ENCODE measurements around the gene DYNLT1. TPM values are rescaled to one million over a fixed set of nuclear protein-coding genes. Genes with fewer than 3 reads are reported as not detected.

DYNLT1 gene
- total RNA-seq, 4 donors from 2014 or later, result 90.7 to 147 (median 102) TPM

- H3K27me3 ChIP-seq, result no peaks in the 10 kb centered on the region
- intact Hi-C loops (cut with DNase I), result loop anchor here (10.0 kb wide), 1 partner anchor 472 kb away; no protein-coding TSS in a partner anchor
- TF ChIP-seq POLR2AphosphoS5 (IDR thresholded peaks at IDR 0.05) (no peak), EP300 (IDR thresholded peaks at IDR 0.05) (no peak), CTCF (IDR thresholded peaks at IDR 0.05) (no peak), POLR2A (IDR thresholded peaks at IDR 0.05; ENCODE audit: low read depth) (no peak)
- H3K4me1 ChIP-seq, result peaks cover 0 to 29% (median 19%) of the 10 kb centered on the region in 4 donors
- WGBS, result 71% methylated on average over 4 of the region's 4 CpGs
- DNase-seq (ENCODE audit: extremely low spot score), result no peak
- no peak overlapping the region for H3K4me3 ChIP-seq
- peaks cover 0 to 4% (median 0%) of the 10 kb centered on the region in 4 donors for H3K36me3 ChIP-seq
- H3K27ac ChIP-seq (replicated peaks in 1 of 4), result peak overlapping the region in 1 of 4 donors; percentile 18
- no peaks in the 10 kb centered on the region for H3K9me3 ChIP-seq
Measured at GRCh38 chr6:158686311-158686710, 41.8 kb upstream of the DYNLT1 start.

- Histone ChIP-seq H3K27ac (replicated peaks in 1 of 4) (peak overlapping the region; percentile 15 to 72 (median 56)), H3K9me3 (no peaks in the 10 kb centered on the region), H3K36me3 (peaks cover 0 to 4% (median 0%) of the 10 kb centered on the region in 4 donors), H3K4me1 (peaks cover 0 to 23% (median 16%) of the 10 kb centered on the region in 4 donors), H3K27me3 (no peaks in the 10 kb centered on the region), H3K4me3 (no peak overlapping the region)
- WGBS, result 41% methylated on average over 5 of the region's 5 CpGs
- TF ChIP-seq EP300 (IDR thresholded peaks at IDR 0.05) (no peak), POLR2AphosphoS5 (IDR thresholded peaks at IDR 0.05) (no peak), POLR2A (IDR thresholded peaks at IDR 0.05; ENCODE audit: low read depth) (no peak), CTCF (IDR thresholded peaks at IDR 0.05) (no peak)
- intact Hi-C loops (cut with DNase I), result loop anchor here (10.0 kb wide), 1 partner anchor 470 kb away; no protein-coding TSS in a partner anchor
- DNase-seq (ENCODE audit: extremely low spot score), result no peak
Measured at GRCh38 chr6:158684745-158685324, 40.3 kb upstream of the DYNLT1 start.

GRCh38 chr6:158684311-158684710 is 39.8 kb upstream of the DYNLT1 start:
- Histone ChIP-seq H3K4me1 (peaks cover 0 to 23% (median 16%) of the 10 kb centered on the region in 4 donors), H3K4me3 (no peak overlapping the region), H3K27ac (replicated peaks in 1 of 4) (peak overlapping the region in 1 of 4 donors; percentile 72), H3K27me3 (no peaks in the 10 kb centered on the region), H3K9me3 (no peaks in the 10 kb centered on the region), H3K36me3 (peaks cover 0 to 4% (median 0%) of the 10 kb centered on the region in 4 donors)
- 91% methylated on average over 5 of the region's 5 CpGs for WGBS
- intact Hi-C loops (cut with DNase I), result loop anchor here (10.0 kb wide), 1 partner anchor 470 kb away; no protein-coding TSS in a partner anchor
- no peak for DNase-seq (ENCODE audit: extremely low spot score)
- TF ChIP-seq EP300 (IDR thresholded peaks at IDR 0.05) (no peak), CTCF (IDR thresholded peaks at IDR 0.05) (no peak), POLR2AphosphoS5 (IDR thresholded peaks at IDR 0.05) (no peak), POLR2A (IDR thresholded peaks at IDR 0.05; ENCODE audit: low read depth) (no peak)

GRCh38 chr6:158680481-158680880 is 35.9 kb upstream of the DYNLT1 start:
- intact Hi-C loops (cut with DNase I), result loop anchor here (10.0 kb wide), 1 partner anchor 466 kb away; no protein-coding TSS in a partner anchor
- no peak for TF ChIP-seq EP300 (IDR thresholded peaks at IDR 0.05)
- no peak for TF ChIP-seq POLR2AphosphoS5 (IDR thresholded peaks at IDR 0.05)
- TF ChIP-seq POLR2A (IDR thresholded peaks at IDR 0.05; ENCODE audit: low read depth), result no peak
- TF ChIP-seq CTCF (IDR thresholded peaks at IDR 0.05), result no peak
- Histone ChIP-seq H3K36me3 (peaks cover 0 to 4% (median 0%) of the 10 kb centered on the region in 4 donors), H3K9me3 (no peaks in the 10 kb centered on the region), H3K27me3 (no peaks in the 10 kb centered on the region), H3K4me1 (peaks cover 0 to 14% (median 13%) of the 10 kb centered on the region in 4 donors), H3K27ac (replicated peaks in 1 of 4) (no peak overlapping the region), H3K4me3 (no peak overlapping the region)
- 95% methylated on average over 6 of the region's 6 CpGs for WGBS
- no peak for DNase-seq (ENCODE audit: extremely low spot score)
